ENCODE data around the gene MTFR2. TPM values are rescaled to one million over a fixed set of nuclear protein-coding genes. Genes with fewer than 3 reads are reported as not detected.

The MTFR2 gene
- total and polyA plus RNA-seq, 2 experiments from 2014 or later: 7.4 to 13.5 TPM

- TF ChIP-seq, protein P1, sequence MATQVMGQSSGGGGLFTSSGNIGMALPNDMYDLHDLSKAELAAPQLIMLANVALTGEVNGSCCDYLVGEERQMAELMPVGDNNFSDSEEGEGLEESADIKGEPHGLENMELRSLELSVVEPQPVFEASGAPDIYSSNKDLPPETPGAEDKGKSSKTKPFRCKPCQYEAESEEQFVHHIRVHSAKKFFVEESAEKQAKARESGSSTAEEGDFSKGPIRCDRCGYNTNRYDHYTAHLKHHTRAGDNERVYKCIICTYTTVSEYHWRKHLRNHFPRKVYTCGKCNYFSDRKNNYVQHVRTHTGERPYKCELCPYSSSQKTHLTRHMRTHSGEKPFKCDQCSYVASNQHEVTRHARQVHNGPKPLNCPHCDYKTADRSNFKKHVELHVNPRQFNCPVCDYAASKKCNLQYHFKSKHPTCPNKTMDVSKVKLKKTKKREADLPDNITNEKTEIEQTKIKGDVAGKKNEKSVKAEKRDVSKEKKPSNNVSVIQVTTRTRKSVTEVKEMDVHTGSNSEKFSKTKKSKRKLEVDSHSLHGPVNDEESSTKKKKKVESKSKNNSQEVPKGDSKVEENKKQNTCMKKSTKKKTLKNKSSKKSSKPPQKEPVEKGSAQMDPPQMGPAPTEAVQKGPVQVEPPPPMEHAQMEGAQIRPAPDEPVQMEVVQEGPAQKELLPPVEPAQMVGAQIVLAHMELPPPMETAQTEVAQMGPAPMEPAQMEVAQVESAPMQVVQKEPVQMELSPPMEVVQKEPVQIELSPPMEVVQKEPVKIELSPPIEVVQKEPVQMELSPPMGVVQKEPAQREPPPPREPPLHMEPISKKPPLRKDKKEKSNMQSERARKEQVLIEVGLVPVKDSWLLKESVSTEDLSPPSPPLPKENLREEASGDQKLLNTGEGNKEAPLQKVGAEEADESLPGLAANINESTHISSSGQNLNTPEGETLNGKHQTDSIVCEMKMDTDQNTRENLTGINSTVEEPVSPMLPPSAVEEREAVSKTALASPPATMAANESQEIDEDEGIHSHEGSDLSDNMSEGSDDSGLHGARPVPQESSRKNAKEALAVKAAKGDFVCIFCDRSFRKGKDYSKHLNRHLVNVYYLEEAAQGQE (IDR thresholded peaks at IDR 0.05; ENCODE audit: unreplicated experiment): no peak
- TF ChIP-seq, protein P2, sequence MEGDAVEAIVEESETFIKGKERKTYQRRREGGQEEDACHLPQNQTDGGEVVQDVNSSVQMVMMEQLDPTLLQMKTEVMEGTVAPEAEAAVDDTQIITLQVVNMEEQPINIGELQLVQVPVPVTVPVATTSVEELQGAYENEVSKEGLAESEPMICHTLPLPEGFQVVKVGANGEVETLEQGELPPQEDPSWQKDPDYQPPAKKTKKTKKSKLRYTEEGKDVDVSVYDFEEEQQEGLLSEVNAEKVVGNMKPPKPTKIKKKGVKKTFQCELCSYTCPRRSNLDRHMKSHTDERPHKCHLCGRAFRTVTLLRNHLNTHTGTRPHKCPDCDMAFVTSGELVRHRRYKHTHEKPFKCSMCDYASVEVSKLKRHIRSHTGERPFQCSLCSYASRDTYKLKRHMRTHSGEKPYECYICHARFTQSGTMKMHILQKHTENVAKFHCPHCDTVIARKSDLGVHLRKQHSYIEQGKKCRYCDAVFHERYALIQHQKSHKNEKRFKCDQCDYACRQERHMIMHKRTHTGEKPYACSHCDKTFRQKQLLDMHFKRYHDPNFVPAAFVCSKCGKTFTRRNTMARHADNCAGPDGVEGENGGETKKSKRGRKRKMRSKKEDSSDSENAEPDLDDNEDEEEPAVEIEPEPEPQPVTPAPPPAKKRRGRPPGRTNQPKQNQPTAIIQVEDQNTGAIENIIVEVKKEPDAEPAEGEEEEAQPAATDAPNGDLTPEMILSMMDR (conservative IDR thresholded peaks at IDR 0.05; ENCODE audit: low read depth in 2 of 2): no peak
Observed at GRCh38 chr6:136265101-136265500, 15.0 kb upstream of the MTFR2 start (continued).

DNA sequence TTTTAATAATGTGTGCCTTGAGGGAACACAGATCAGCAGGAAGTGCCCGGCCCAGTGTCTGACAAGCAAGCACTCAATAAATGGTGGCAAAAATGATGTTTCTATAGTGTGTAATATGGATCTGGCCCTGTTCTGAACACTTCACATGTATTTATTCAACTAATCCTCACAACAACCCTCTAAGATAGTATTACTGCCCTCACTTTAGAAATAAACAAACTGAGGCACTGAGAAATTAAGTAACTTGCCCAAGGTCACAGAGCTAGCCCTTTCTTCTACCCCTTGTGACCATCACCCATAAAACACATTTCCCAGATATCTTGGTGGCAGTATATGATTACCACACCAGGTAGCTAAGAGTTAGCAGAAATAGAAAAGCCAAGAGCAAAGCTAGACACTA is 12.8 kb upstream of the MTFR2 start:
- ATAC-seq: no peak
- H3K27ac Mint-ChIP-seq: no peak overlapping the region

More for the DNA sequence above, 12.8 kb upstream of the MTFR2 start:
- no peak for DNase-seq (ENCODE audit: low spot score)
- H3K27me3 Mint-ChIP-seq (ENCODE audit: insufficient read depth, low read depth, poor library complexity): no peaks in the 10 kb centered on the region
- Histone ChIP-seq H3K79me2 (replicated peaks; ENCODE audit: insufficient read depth) (peaks cover 66% of the 10 kb centered on the region), H3K4me2 (no peak overlapping the region), H3K9me2 (ENCODE audit: insufficient read depth) (no peaks in the 10 kb centered on the region), H3K4me3 (no peak overlapping the region), H3F3A (replicated peaks; ENCODE audit: low read depth) (no peaks in the 10 kb centered on the region), H3K27ac (ENCODE audit: low read depth) (no peak overlapping the region), H3K27me3 (ENCODE audit: insufficient read depth) (no peaks in the 10 kb centered on the region), H3K4me1 (ENCODE audit: insufficient read depth) (no peaks in the 10 kb centered on the region), H4K20me1 (replicated peaks; ENCODE audit: insufficient read depth) (peaks cover 35% of the 10 kb centered on the region), H3K36me3 (ENCODE audit: insufficient read depth) (peaks cover 83% of the 10 kb centered on the region), H2AFZ (no peak overlapping the region)
- no peaks in the 10 kb centered on the region for H3K4me1 Mint-ChIP-seq
- peaks cover 88% of the 10 kb centered on the region for H3K36me3 Mint-ChIP-seq (ENCODE audit: low read depth)
- TF ChIP-seq ZNF114 (CRISPR knock-in tag; IDR thresholded peaks at IDR 0.05): no peak
- TF ChIP-seq POLR2AphosphoS5 (IDR thresholded peaks at IDR 0.05; ENCODE audit: low read depth): no peak
- no peak for TF ChIP-seq EZH2phosphoT487 (IDR thresholded peaks at IDR 0.05; ENCODE audit: unreplicated experiment)
- TF ChIP-seq EZH2 (IDR thresholded peaks at IDR 0.05; ENCODE audit: low read depth, unreplicated experiment): no peak
- TF ChIP-seq, protein P1 (IDR thresholded peaks at IDR 0.05; ENCODE audit: unreplicated experiment): no peak
- no peak for TF ChIP-seq NANOG (IDR thresholded peaks at IDR 0.05; ENCODE audit: borderline replicate concordance)
- TF ChIP-seq, protein P2 (conservative IDR thresholded peaks at IDR 0.05; ENCODE audit: low read depth in 2 of 2): no peak
- H3K9me3 Mint-ChIP-seq: no peaks in the 10 kb centered on the region
- no peak overlapping the region for H3K4me3 Mint-ChIP-seq
